Esophagus (tissue), 2 donors: ENCODE data around the gene ARMC5. TPM values are rescaled to one million over a fixed set of nuclear protein-coding genes. Genes with fewer than 3 reads are reported as not detected.
A peak's percentile ranks its signal among the peaks of the same experiment; 100 is the strongest.
"Not testable (repeated sequence)": the region's sequence is repeated elsewhere in the genome, so short reads cannot be mapped to it uniquely, and the experiment has no call there.

Experiments
- H3K27ac ChIP-seq, 2 donors: one replicate each; pipeline ENCODE4 v1.5.1; 2013; ENCODE audit warnings: low read depth in 2 of 2, mild to moderate bottlenecking in 2 of 2, inconsistent platforms in 1 of 2, low read length in 1 of 2, moderate library complexity in 1 of 2
- H3K27me3 ChIP-seq, 2 donors: one replicate each; pipeline ENCODE4 v1.6.1; 2013; ENCODE audit warnings: low read length in 2 of 2, control low read depth in 1 of 2, mild to moderate bottlenecking in 1 of 2; ENCODE audit not compliant: insufficient read depth in 2 of 2, control insufficient read depth in 1 of 2
- H3K36me3 ChIP-seq, 2 donors: one replicate each; pipeline ENCODE4 v1.6.1; 2013; ENCODE audit warnings: low read length in 1 of 2; ENCODE audit not compliant: control insufficient read depth in 2 of 2, insufficient read depth in 2 of 2
- H3K4me1 ChIP-seq, 2 donors: one replicate each; pipeline ENCODE4 v1.6.1; 2013; ENCODE audit warnings: low read length in 1 of 2; ENCODE audit not compliant: control insufficient read depth in 2 of 2, insufficient read depth in 2 of 2
- H3K4me3 ChIP-seq, 2 donors: one replicate each; pipeline ENCODE4 v1.5.1; 2013; ENCODE audit warnings: low read length in 2 of 2, mild to moderate bottlenecking in 2 of 2, low read depth in 1 of 2, moderate library complexity in 1 of 2
- H3K9me3 ChIP-seq, 2 donors: one replicate each; pipeline ENCODE4 v1.6.1; 2013; ENCODE audit warnings: mild to moderate bottlenecking in 2 of 2, low read depth in 1 of 2, low read length in 1 of 2, moderate library complexity in 1 of 2; ENCODE audit not compliant: control insufficient read depth in 2 of 2, insufficient read depth in 1 of 2
- WGBS, 2 donors: extraction: QIAGEN DNeasy Blood & Tissue Kit; methylation state at CpG; one replicate each; pipeline ENCODE4 v1.1.7; 2013; 5-methylcytosine and 5-hydroxymethylcytosine counted together
- polyA plus RNA-seq, 2 donors: library from polyadenylated mRNA; stranded (reverse); fragments of 200-250 nt; gene quantifications; one replicate each; pipeline ENCODE4 v1.2.3, GENCODE V29; 2013
- donor health status: healthy with polysubstance abuse.
- donor health status: Bipolar disorder and iron deficiency.

The ARMC5 gene
- polyA plus RNA-seq, 2 donors = 10.3 to 15.1 TPM

- not testable (repeated sequence) for H3K27ac ChIP-seq, H3K4me3 ChIP-seq, H3K4me1 ChIP-seq, H3K36me3 ChIP-seq, H3K9me3 ChIP-seq, H3K27me3 ChIP-seq
- WGBS, 2 donors = 72 to 90% methylated on average over 2 of the region's 2 CpGs
These were observed 42.3 kb upstream of the ARMC5 start for GRCh38 chr16:31417036-31417435.

- Histone ChIP-seq H3K27ac (no peak overlapping the region), H3K9me3 (no peaks in the 10 kb centered on the region), H3K36me3 (no peaks in the 10 kb centered on the region), H3K4me3 (no peak overlapping the region), H3K27me3 (no peaks in the 10 kb centered on the region), H3K4me1 (no peaks in the 10 kb centered on the region)
- WGBS, 2 donors = 90 to 92% methylated on average over 5 of the region's 5 CpGs
These were observed 41.4 kb upstream of the ARMC5 start for GRCh38 chr16:31417916-31418315.

GRCh38 chr16:31420037-31420436, 39.3 kb upstream of the ARMC5 start:
- WGBS, 2 donors = 78 to 86% methylated on average over 3 of the region's 3 CpGs
- H3K27me3 ChIP-seq = no peaks in the 10 kb centered on the region
- peaks cover 0 to 3% of the 10 kb centered on the region in 2 donors for H3K4me1 ChIP-seq

GRCh38 chr16:31421587-31421986, 37.7 kb upstream of the ARMC5 start:
- peaks cover 0 to 3% of the 10 kb centered on the region in 2 donors for H3K4me1 ChIP-seq
- no peaks in the 10 kb centered on the region for H3K36me3 ChIP-seq
- H3K4me3 ChIP-seq = no peak overlapping the region
- no peaks in the 10 kb centered on the region for H3K9me3 ChIP-seq
- WGBS, 2 donors = 47 to 52% methylated on average over 6 of the region's 6 CpGs
- H3K27ac ChIP-seq = no peak overlapping the region
- H3K27me3 ChIP-seq = no peaks in the 10 kb centered on the region

More at GRCh38 chr16:31420037-31420436, 39.3 kb upstream of the ARMC5 start:
- H3K4me3 ChIP-seq = no peak overlapping the region
- no peaks in the 10 kb centered on the region for H3K9me3 ChIP-seq
- H3K36me3 ChIP-seq = no peaks in the 10 kb centered on the region
- H3K27ac ChIP-seq = no peak overlapping the region

- no peak overlapping the region for H3K4me3 ChIP-seq
- no peaks in the 10 kb centered on the region for H3K9me3 ChIP-seq
- WGBS, 2 donors = 64% methylated on average over 3 of the region's 3 CpGs
- no peaks in the 10 kb centered on the region for H3K27me3 ChIP-seq
- H3K27ac ChIP-seq = no peak overlapping the region
- no peaks in the 10 kb centered on the region for H3K36me3 ChIP-seq
- peaks cover 0 to 5% of the 10 kb centered on the region in 2 donors for H3K4me1 ChIP-seq
These were observed 36.1 kb upstream of the ARMC5 start for GRCh38 chr16:31423241-31423640.

GRCh38 chr16:31423801-31424200, 35.5 kb upstream of the ARMC5 start:
- no peak overlapping the region for H3K27ac ChIP-seq
- no peaks in the 10 kb centered on the region for H3K9me3 ChIP-seq
- no peak overlapping the region for H3K4me3 ChIP-seq
- peaks cover 0 to 5% of the 10 kb centered on the region in 2 donors for H3K4me1 ChIP-seq
- 57 to 74% methylated on average over 12 of the region's 12 CpGs for WGBS, 2 donors
- H3K36me3 ChIP-seq = no peaks in the 10 kb centered on the region
- no peaks in the 10 kb centered on the region for H3K27me3 ChIP-seq

GRCh38 chr16:31427441-31428278, 31.6 kb upstream of the ARMC5 start:
- Histone ChIP-seq H3K4me3 (peak overlapping the region; percentile 29 to 37), H3K36me3 (no peaks in the 10 kb centered on the region)
- 21% methylated on average over 47 to 77 of the region's 83 CpGs for WGBS, 2 donors

GRCh38 chr16:31428279-31428597, 31.1 kb upstream of the ARMC5 start, which contains the start of gene COX6A2:
Gene COX6A2 (minus strand): TSS chr16:31428360. CDS start chr16:31428325, 35 bp downstream.
- Histone ChIP-seq H3K9me3 (no peaks in the 10 kb centered on the region), H3K4me3 (peak within 1 kb of the TSS; percentile 29 to 37), H3K27me3 (no peaks in the 10 kb centered on the region), H3K36me3 (no peaks in the 10 kb centered on the region), H3K27ac (no peak within 1 kb of the TSS), H3K4me1 (peaks cover 0 to 5% of the 10 kb centered on the region in 2 donors)
- WGBS, 2 donors = 59 to 82% methylated on average over 4 to 7 of the region's 7 CpGs

More at GRCh38 chr16:31427441-31428278, 31.6 kb upstream of the ARMC5 start:
- H3K27ac ChIP-seq = no peak overlapping the region
- H3K4me1 ChIP-seq = peaks cover 0 to 5% of the 10 kb centered on the region in 2 donors
- no peaks in the 10 kb centered on the region for H3K27me3 ChIP-seq
- no peaks in the 10 kb centered on the region for H3K9me3 ChIP-seq

- no peak overlapping the region for H3K27ac ChIP-seq
These were observed 30.6 kb upstream of the ARMC5 start for GRCh38 chr16:31428638-31429247.

More at GRCh38 chr16:31428638-31429247, 30.6 kb upstream of the ARMC5 start:
- H3K4me3 ChIP-seq = no peak overlapping the region
- H3K4me1 ChIP-seq = peaks cover 0 to 5% of the 10 kb centered on the region in 2 donors
- H3K27me3 ChIP-seq = no peaks in the 10 kb centered on the region
- H3K9me3 ChIP-seq = no peaks in the 10 kb centered on the region
- H3K36me3 ChIP-seq = no peaks in the 10 kb centered on the region
- WGBS, 2 donors = 60 to 73% methylated on average over 7 of the region's 7 CpGs
